ENCODE data around the gene MCTP2.

GRCh38 chr15:94236608-94237007 is 5.2 kb downstream of the MCTP2 start:
- TF ChIP-seq CTCF (IDR thresholded peaks at IDR 0.05) (no peak), POLR2AphosphoS5 (IDR thresholded peaks at IDR 0.05) (no peak), POLR2A (IDR thresholded peaks at IDR 0.05) (no peak)
